Measurements from ENCODE around the gene MOB2. TPM values are rescaled to one million over a fixed set of nuclear protein-coding genes. Genes with fewer than 3 reads are reported as not detected.

The MOB2 gene
- polyA plus RNA-seq, 3 donors, result 22.1 to 44.1 (median 22.5) TPM

GRCh38 chr11:1534171-1534570, 47.6 kb upstream of the MOB2 start:
- WGBS (ENCODE audit: insufficient coverage), result 98% methylated on average over 6 of the region's 7 CpGs
- Histone ChIP-seq H3K27me3 (ENCODE audit: control insufficient read depth in 2 of 2, insufficient read depth in 2 of 2, low read length in 2 of 2) (peaks cover 0 to 4% of the 10 kb centered on the region in 2 donors), H3K4me1 (ENCODE audit: control insufficient read depth in 1 of 2, insufficient read depth in 2 of 2, low read length in 2 of 2) (no peaks in the 10 kb centered on the region), H2AFZ (ENCODE audit: insufficient read depth, low read depth, low read length, poor library complexity, severe bottlenecking) (no peak overlapping the region), H3K27ac (ENCODE audit: low read depth in 1 of 2, low read length in 2 of 2) (no peak overlapping the region), H3K9me3 (replicated peaks in 1 of 2; ENCODE audit: control insufficient read depth in 1 of 2, insufficient read depth in 1 of 2, low read length in 2 of 2) (peaks cover 0 to 2% of the 10 kb centered on the region in 2 donors), H4K20me1 (ENCODE audit: insufficient read depth, low read length) (peaks cover 85% of the 10 kb centered on the region), H3K9ac (ENCODE audit: insufficient read depth, low read length, poor library complexity, severe bottlenecking) (no peak overlapping the region), H3K36me3 (replicated peaks in 1 of 2; ENCODE audit: control insufficient read depth in 1 of 2, insufficient read depth in 2 of 2, low read length in 2 of 2) (peaks cover 23 to 46% of the 10 kb centered on the region in 2 donors), H3K4me3 (replicated peaks in 1 of 3; ENCODE audit: low read depth in 2 of 3, low read length in 3 of 3) (no peak overlapping the region), H3K4me2 (replicated peaks; ENCODE audit: extremely low read depth, low read length, poor library complexity, severe bottlenecking) (no peak overlapping the region), H3K79me2 (ENCODE audit: insufficient read depth, low read length) (peaks cover 79% of the 10 kb centered on the region)
- no peak for DNase-seq
- TF ChIP-seq, protein P1, sequence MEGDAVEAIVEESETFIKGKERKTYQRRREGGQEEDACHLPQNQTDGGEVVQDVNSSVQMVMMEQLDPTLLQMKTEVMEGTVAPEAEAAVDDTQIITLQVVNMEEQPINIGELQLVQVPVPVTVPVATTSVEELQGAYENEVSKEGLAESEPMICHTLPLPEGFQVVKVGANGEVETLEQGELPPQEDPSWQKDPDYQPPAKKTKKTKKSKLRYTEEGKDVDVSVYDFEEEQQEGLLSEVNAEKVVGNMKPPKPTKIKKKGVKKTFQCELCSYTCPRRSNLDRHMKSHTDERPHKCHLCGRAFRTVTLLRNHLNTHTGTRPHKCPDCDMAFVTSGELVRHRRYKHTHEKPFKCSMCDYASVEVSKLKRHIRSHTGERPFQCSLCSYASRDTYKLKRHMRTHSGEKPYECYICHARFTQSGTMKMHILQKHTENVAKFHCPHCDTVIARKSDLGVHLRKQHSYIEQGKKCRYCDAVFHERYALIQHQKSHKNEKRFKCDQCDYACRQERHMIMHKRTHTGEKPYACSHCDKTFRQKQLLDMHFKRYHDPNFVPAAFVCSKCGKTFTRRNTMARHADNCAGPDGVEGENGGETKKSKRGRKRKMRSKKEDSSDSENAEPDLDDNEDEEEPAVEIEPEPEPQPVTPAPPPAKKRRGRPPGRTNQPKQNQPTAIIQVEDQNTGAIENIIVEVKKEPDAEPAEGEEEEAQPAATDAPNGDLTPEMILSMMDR (IDR thresholded peaks at IDR 0.05), result no peak
- peaks cover 2% of the 10 kb centered on the region for H3K4me1 Mint-ChIP-seq
- peaks cover 26 to 45% of the 10 kb centered on the region in 2 donors for H3K36me3 Mint-ChIP-seq
- peaks cover 0 to 5% (median 2%) of the 10 kb centered on the region in 7 donors for H3K9me3 Mint-ChIP-seq
- intact Hi-C loops (cut with micrococcal nuclease), result no loop called here
- H3K27ac Mint-ChIP-seq, result peak overlapping the region in 1 of 7 donors; percentile 52
- no peak overlapping the region for H3K4me3 Mint-ChIP-seq
- peaks cover 6 to 15% (median 13%) of the 10 kb centered on the region in 3 donors for H3K27me3 Mint-ChIP-seq (ENCODE audit: low read depth in 3 of 3)

- Mint-ChIP-seq H3K27me3 (ENCODE audit: low read depth in 3 of 3) (peaks cover 6 to 7% (median 7%) of the 10 kb centered on the region in 3 donors), H3K27ac (peak overlapping the region in 1 of 7 donors; percentile 53), H3K4me3 (no peak overlapping the region), H3K9me3 (peaks cover 0 to 4% (median 2%) of the 10 kb centered on the region in 7 donors), H3K36me3 (peaks cover 26 to 45% of the 10 kb centered on the region in 2 donors), H3K4me1 (peaks cover 2% of the 10 kb centered on the region)
- 79% methylated on average over 8 of the region's 10 CpGs for WGBS (ENCODE audit: insufficient coverage)
- no peak for DNase-seq
- peaks cover 0 to 2% of the 10 kb centered on the region in 2 donors for H3K9me3 ChIP-seq (replicated peaks in 1 of 2; ENCODE audit: control insufficient read depth in 1 of 2, insufficient read depth in 1 of 2, low read length in 2 of 2)
- TF ChIP-seq, protein P1 (IDR thresholded peaks at IDR 0.05), result no peak
- H3K27me3 ChIP-seq (ENCODE audit: control insufficient read depth in 2 of 2, insufficient read depth in 2 of 2, low read length in 2 of 2), result peaks cover 0 to 3% of the 10 kb centered on the region in 2 donors
- peaks cover 23 to 46% of the 10 kb centered on the region in 2 donors for H3K36me3 ChIP-seq (replicated peaks in 1 of 2; ENCODE audit: control insufficient read depth in 1 of 2, insufficient read depth in 2 of 2, low read length in 2 of 2)
- no peak overlapping the region for H2AFZ ChIP-seq (ENCODE audit: insufficient read depth, low read depth, low read length, poor library complexity, severe bottlenecking)
- peaks cover 88% of the 10 kb centered on the region for H3K79me2 ChIP-seq (ENCODE audit: insufficient read depth, low read length)
- peaks cover 93% of the 10 kb centered on the region for H4K20me1 ChIP-seq (ENCODE audit: insufficient read depth, low read length)
- H3K27ac ChIP-seq (ENCODE audit: low read depth in 1 of 2, low read length in 2 of 2), result no peak overlapping the region
- H3K4me2 ChIP-seq (replicated peaks; ENCODE audit: extremely low read depth, low read length, poor library complexity, severe bottlenecking), result no peak overlapping the region
- intact Hi-C loops (cut with micrococcal nuclease), result no loop called here
- H3K4me3 ChIP-seq (replicated peaks in 1 of 3; ENCODE audit: low read depth in 2 of 3, low read length in 3 of 3), result no peak overlapping the region
- H3K9ac ChIP-seq (ENCODE audit: insufficient read depth, low read length, poor library complexity, severe bottlenecking), result no peak overlapping the region
- H3K4me1 ChIP-seq (ENCODE audit: control insufficient read depth in 1 of 2, insufficient read depth in 2 of 2, low read length in 2 of 2), result no peaks in the 10 kb centered on the region
Observed at GRCh38 chr11:1533342-1533725, 46.8 kb upstream of the MOB2 start.

Measured in CD14-positive monocyte (primary cell).